HuH-7.5 (cell line): ENCODE results near the gene CDRT4.

Experiments
- DNase-seq: peaks from one replicate; pipeline ENCODE4 v3.0.0; 2011; ENCODE audit warnings: low spot score

CDRT4 gene

GRCh38 chr17:15492791-15493692 is 25.6 kb upstream of the CDRT4 start:
- no peak for DNase-seq

- no peak for DNase-seq
These were observed 24.8 kb upstream of the CDRT4 start for GRCh38 chr17:15492186-15492585.

- no peak for DNase-seq
These were observed 23.3 kb upstream of the CDRT4 start for GRCh38 chr17:15490634-15491261.

GRCh38 chr17:15488557-15488956 is 21.1 kb upstream of the CDRT4 start:
- DNase-seq, result no peak

GRCh38 chr17:15485045-15485444 is 17.6 kb upstream of the CDRT4 start:
- DNase-seq, result no peak

- DNase-seq, result no peak
These were observed 16.0 kb upstream of the CDRT4 start for GRCh38 chr17:15483431-15483830.

GRCh38 chr17:15482476-15482875 is 15.1 kb upstream of the CDRT4 start:
- no peak for DNase-seq

- DNase-seq, result no peak
These were observed 14.1 kb upstream of the CDRT4 start for GRCh38 chr17:15481481-15481880.

- no peak for DNase-seq
These were observed 12.8 kb upstream of the CDRT4 start for GRCh38 chr17:15480204-15480603.

GRCh38 chr17:15479703-15480102 is 12.3 kb upstream of the CDRT4 start:
- DNase-seq, result no peak

GRCh38 chr17:15478845-15479244 is 11.4 kb upstream of the CDRT4 start:
- DNase-seq, result no peak

- DNase-seq, result no peak
These were observed 8.4 kb upstream of the CDRT4 start for GRCh38 chr17:15475631-15476354.

GRCh38 chr17:15472891-15473290 is 5.5 kb upstream of the CDRT4 start:
- DNase-seq, result no peak

- no peak for DNase-seq
These were observed 3.1 kb upstream of the CDRT4 start for GRCh38 chr17:15470536-15470935.

GRCh38 chr17:15469260-15469659 is 1.8 kb upstream of the CDRT4 start:
- DNase-seq, result no peak

- DNase-seq, result no peak
These were observed 705 bp upstream of the CDRT4 start for GRCh38 chr17:15468126-15468525.

GRCh38 chr17:15466131-15466530 is 1.3 kb downstream of the CDRT4 start:
- no peak for DNase-seq

GRCh38 chr17:15465045-15465701 is 2.2 kb downstream of the CDRT4 start:
- DNase-seq, result no peak

- no peak for DNase-seq
These were observed 3.0 kb downstream of the CDRT4 start for GRCh38 chr17:15464231-15464985.

- no peak for DNase-seq
These were observed 4.2 kb downstream of the CDRT4 start for GRCh38 chr17:15462976-15463772.

GRCh38 chr17:15457723-15458094 is 9.7 kb downstream of the CDRT4 start:
- no peak for DNase-seq
